Measurements from ENCODE around the gene AKAP8L. TPM values are rescaled to one million over a fixed set of nuclear protein-coding genes. Genes with fewer than 3 reads are reported as not detected.
A peak's percentile ranks its signal among the peaks of the same experiment; 100 is the strongest.

AKAP8L gene
- 63.9 and 69.5 TPM in 2 replicates for total RNA-seq

GRCh38 chr19:15418579-15419412, at the start of gene AKAP8L:
Gene AKAP8L (minus strand): TSS chr19:15418988. CDS start chr19:15418923, 65 bp downstream.
- Histone ChIP-seq H3K9me3 (ENCODE audit: low read depth, low read length) (no peaks in the 10 kb centered on the region), H3K27ac (ENCODE audit: low read depth, low read length) (peak within 1 kb of the TSS; percentile 89), H3K27me3 (ENCODE audit: insufficient read depth, low read length) (no peaks in the 10 kb centered on the region), H3K4me2 (ENCODE audit: insufficient read depth, low read length) (peak within 1 kb of the TSS; percentile 96), H4K20me1 (ENCODE audit: insufficient read depth, low read length) (peaks cover 40% of the 10 kb centered on the region), H3K4me3 (ENCODE audit: insufficient read depth, low read length) (peak within 1 kb of the TSS; percentile 93), H2AFZ (ENCODE audit: low read length) (peak within 1 kb of the TSS; percentile 90), H3K4me1 (ENCODE audit: insufficient read depth, low read length) (peaks cover 21% of the 10 kb centered on the region), H3K36me3 (ENCODE audit: insufficient read depth, low read length) (peaks cover 24% of the 10 kb centered on the region), H3K79me2 (ENCODE audit: insufficient read depth, low read length) (peaks cover 49% of the 10 kb centered on the region)
- TF ChIP-seq CTCF (IDR thresholded peaks at IDR 0.05; ENCODE audit: extremely low read depth, low read depth, low read length), result peak; percentile 44
- DNase-seq (ENCODE audit: insufficient read length, low spot score, missing footprints), result peak; percentile 100

DNA sequence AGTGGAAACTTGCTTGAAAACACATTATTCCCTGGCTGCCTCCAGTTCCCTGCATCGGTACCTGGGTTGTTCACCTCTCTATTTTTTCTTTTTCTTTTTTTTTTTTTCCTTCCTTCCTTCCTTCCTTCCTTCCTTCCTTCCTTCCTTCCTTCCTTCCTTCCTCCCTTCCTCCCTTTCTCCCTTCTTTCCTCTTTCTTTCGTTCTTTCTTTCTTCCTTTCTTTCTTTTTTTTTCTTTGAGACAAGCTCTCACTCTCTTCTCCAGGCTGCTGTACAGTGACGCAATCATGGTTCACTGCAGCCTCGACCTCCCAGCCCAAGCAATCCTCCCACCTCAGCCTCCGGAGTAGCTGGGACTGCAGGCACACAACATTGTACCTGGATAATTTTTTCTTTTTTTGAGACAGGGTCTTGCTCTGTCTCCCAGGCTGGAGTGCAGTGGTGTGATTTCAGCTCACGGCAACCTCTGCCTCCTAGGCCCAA, 49.0 kb upstream of the AKAP8L start:
- Histone ChIP-seq H3K4me1 (ENCODE audit: insufficient read depth, low read length) (peaks cover 6% of the 10 kb centered on the region), H2AFZ (ENCODE audit: low read length) (no peak overlapping the region), H3K4me2 (ENCODE audit: insufficient read depth, low read length) (no peak overlapping the region), H3K36me3 (ENCODE audit: insufficient read depth, low read length) (no peaks in the 10 kb centered on the region), H3K79me2 (ENCODE audit: insufficient read depth, low read length) (no peaks in the 10 kb centered on the region), H3K4me3 (ENCODE audit: insufficient read depth, low read length) (no peak overlapping the region), H4K20me1 (ENCODE audit: insufficient read depth, low read length) (no peaks in the 10 kb centered on the region), H3K27ac (ENCODE audit: low read depth, low read length) (no peak overlapping the region), H3K27me3 (ENCODE audit: insufficient read depth, low read length) (peaks cover 20% of the 10 kb centered on the region), H3K9me3 (ENCODE audit: low read depth, low read length) (no peaks in the 10 kb centered on the region)
- no peak for DNase-seq (ENCODE audit: insufficient read length, low spot score, missing footprints)
- no peak for TF ChIP-seq CTCF (IDR thresholded peaks at IDR 0.05; ENCODE audit: extremely low read depth, low read depth, low read length)

- no peak overlapping the region for H2AFZ ChIP-seq (ENCODE audit: low read length)
Measured at GRCh38 chr19:15466851-15467733, 48.3 kb upstream of the AKAP8L start.

More at GRCh38 chr19:15466851-15467733, 48.3 kb upstream of the AKAP8L start:
- no peak overlapping the region for H3K4me3 ChIP-seq (ENCODE audit: insufficient read depth, low read length)
- H3K4me1 ChIP-seq (ENCODE audit: insufficient read depth, low read length), result peaks cover 6% of the 10 kb centered on the region
- no peaks in the 10 kb centered on the region for H3K9me3 ChIP-seq (ENCODE audit: low read depth, low read length)
- no peak for TF ChIP-seq CTCF (IDR thresholded peaks at IDR 0.05; ENCODE audit: extremely low read depth, low read depth, low read length)
- H3K36me3 ChIP-seq (ENCODE audit: insufficient read depth, low read length), result no peaks in the 10 kb centered on the region
- H3K27ac ChIP-seq (ENCODE audit: low read depth, low read length), result no peak overlapping the region
- no peaks in the 10 kb centered on the region for H3K79me2 ChIP-seq (ENCODE audit: insufficient read depth, low read length)
- DNase-seq (ENCODE audit: insufficient read length, low spot score, missing footprints), result peak; percentile 81
- H3K27me3 ChIP-seq (ENCODE audit: insufficient read depth, low read length), result peaks cover 20% of the 10 kb centered on the region
- no peak overlapping the region for H3K4me2 ChIP-seq (ENCODE audit: insufficient read depth, low read length)
- no peaks in the 10 kb centered on the region for H4K20me1 ChIP-seq (ENCODE audit: insufficient read depth, low read length)
